Measurements from ENCODE around the gene SPATA16.

SPATA16 gene

GRCh38 chr3:172915911-172916514, 225.0 kb downstream of the SPATA16 start:
- no peaks in the 10 kb centered on the region for H3K27me3 ChIP-seq (ENCODE audit: insufficient read depth, low read length)
- H3K18ac ChIP-seq (ENCODE audit: low read length) = no peak overlapping the region
- no peak overlapping the region for H4K8ac ChIP-seq (ENCODE audit: low read depth, low read length)
- no peaks in the 10 kb centered on the region for H3K9me3 ChIP-seq (ENCODE audit: insufficient read depth, low read depth, low read length)
- DNase-seq = no peak
- H3K36me3 ChIP-seq (ENCODE audit: control insufficient read depth in 1 of 2, insufficient read depth in 2 of 2, low read length in 2 of 2) = no peaks in the 10 kb centered on the region
- no peak overlapping the region for H2AFZ ChIP-seq (ENCODE audit: insufficient read depth, low read length, poor library complexity)
- H3K4me1 ChIP-seq (ENCODE audit: control insufficient read depth in 1 of 2, insufficient read depth in 2 of 2, low read length in 2 of 2) = no peaks in the 10 kb centered on the region
- no CpG with 5 or more reads among the region's 1 CpG for WGBS (ENCODE audit: extremely low coverage, insufficient coverage, insufficient read length)
- H3K79me2 ChIP-seq (ENCODE audit: control insufficient read depth, insufficient read depth, low read length, poor library complexity) = no peaks in the 10 kb centered on the region
- no peaks in the 10 kb centered on the region for H3K79me1 ChIP-seq (ENCODE audit: low read length)
- H3K4me2 ChIP-seq (ENCODE audit: low read length) = no peak overlapping the region
- H3K23ac ChIP-seq (ENCODE audit: low read length) = no peak overlapping the region
- H2BK5ac ChIP-seq (ENCODE audit: low read depth, low read length, poor library complexity) = no peak overlapping the region
- no peak overlapping the region for H2BK120ac ChIP-seq (ENCODE audit: insufficient read depth, low read length, poor library complexity)
- no peak overlapping the region for H3K9ac ChIP-seq (ENCODE audit: low read length)
- H4K12ac ChIP-seq (ENCODE audit: low read depth, low read length) = no peak overlapping the region
- H2AK5ac ChIP-seq (ENCODE audit: low read length) = no peak overlapping the region
- H3K14ac ChIP-seq (ENCODE audit: low read length) = no peak overlapping the region
- H3K27ac ChIP-seq (ENCODE audit: low read depth, low read length) = no peak overlapping the region
- H3K4ac ChIP-seq (ENCODE audit: low read depth, low read length) = no peak overlapping the region
- H4K91ac ChIP-seq (ENCODE audit: low read depth, low read length) = no peak overlapping the region
- H2BK12ac ChIP-seq (ENCODE audit: low read length) = no peak overlapping the region
- H3K4me3 ChIP-seq (ENCODE audit: low read depth, low read length) = no peak overlapping the region

GRCh38 chr3:172914854-172915253, 226.2 kb downstream of the SPATA16 start:
- Histone ChIP-seq H3K4me2 (ENCODE audit: low read length) (no peak overlapping the region), H3K4ac (ENCODE audit: low read depth, low read length) (no peak overlapping the region), H2BK12ac (ENCODE audit: low read length) (no peak overlapping the region), H3K4me3 (ENCODE audit: low read depth, low read length) (no peak overlapping the region), H3K9me3 (ENCODE audit: insufficient read depth, low read depth, low read length) (no peaks in the 10 kb centered on the region), H3K27me3 (ENCODE audit: insufficient read depth, low read length) (no peaks in the 10 kb centered on the region), H4K12ac (ENCODE audit: low read depth, low read length) (no peak overlapping the region), H3K79me2 (ENCODE audit: control insufficient read depth, insufficient read depth, low read length, poor library complexity) (no peaks in the 10 kb centered on the region), H3K23ac (ENCODE audit: low read length) (no peak overlapping the region), H2BK120ac (ENCODE audit: insufficient read depth, low read length, poor library complexity) (no peak overlapping the region), H3K79me1 (ENCODE audit: low read length) (no peaks in the 10 kb centered on the region), H2AK5ac (ENCODE audit: low read length) (no peak overlapping the region), H4K8ac (ENCODE audit: low read depth, low read length) (no peak overlapping the region), H3K27ac (ENCODE audit: low read depth, low read length) (no peak overlapping the region), H3K18ac (ENCODE audit: low read length) (no peak overlapping the region), H3K14ac (ENCODE audit: low read length) (no peak overlapping the region), H3K4me1 (ENCODE audit: control insufficient read depth in 1 of 2, insufficient read depth in 2 of 2, low read length in 2 of 2) (no peaks in the 10 kb centered on the region), H4K91ac (ENCODE audit: low read depth, low read length) (no peak overlapping the region), H3K36me3 (ENCODE audit: control insufficient read depth in 1 of 2, insufficient read depth in 2 of 2, low read length in 2 of 2) (no peaks in the 10 kb centered on the region), H2AFZ (ENCODE audit: insufficient read depth, low read length, poor library complexity) (no peak overlapping the region), H2BK5ac (ENCODE audit: low read depth, low read length, poor library complexity) (no peak overlapping the region), H3K9ac (ENCODE audit: low read length) (no peak overlapping the region)
- DNase-seq = no peak
- no CpG with 5 or more reads among the region's 1 CpG for WGBS (ENCODE audit: extremely low coverage, insufficient coverage, insufficient read length)

- no peak overlapping the region for H2AFZ ChIP-seq (ENCODE audit: insufficient read depth, low read length, poor library complexity)
- 100% methylated on average over 1 of the region's 5 CpGs for WGBS (ENCODE audit: extremely low coverage, insufficient coverage, insufficient read length)
- no peak overlapping the region for H2BK12ac ChIP-seq (ENCODE audit: low read length)
- H3K18ac ChIP-seq (ENCODE audit: low read length) = no peak overlapping the region
- no peak overlapping the region for H4K91ac ChIP-seq (ENCODE audit: low read depth, low read length)
- H2BK120ac ChIP-seq (ENCODE audit: insufficient read depth, low read length, poor library complexity) = no peak overlapping the region
- H3K9ac ChIP-seq (ENCODE audit: low read length) = no peak overlapping the region
- no peaks in the 10 kb centered on the region for H3K9me3 ChIP-seq (ENCODE audit: insufficient read depth, low read depth, low read length)
- no peaks in the 10 kb centered on the region for H3K79me2 ChIP-seq (ENCODE audit: control insufficient read depth, insufficient read depth, low read length, poor library complexity)
- no peaks in the 10 kb centered on the region for H3K4me1 ChIP-seq (ENCODE audit: control insufficient read depth in 1 of 2, insufficient read depth in 2 of 2, low read length in 2 of 2)
- no peaks in the 10 kb centered on the region for H3K27me3 ChIP-seq (ENCODE audit: insufficient read depth, low read length)
- H2BK5ac ChIP-seq (ENCODE audit: low read depth, low read length, poor library complexity) = no peak overlapping the region
- no peak overlapping the region for H3K23ac ChIP-seq (ENCODE audit: low read length)
- H3K4me2 ChIP-seq (ENCODE audit: low read length) = no peak overlapping the region
- H4K12ac ChIP-seq (ENCODE audit: low read depth, low read length) = no peak overlapping the region
- no peaks in the 10 kb centered on the region for H3K36me3 ChIP-seq (ENCODE audit: control insufficient read depth in 1 of 2, insufficient read depth in 2 of 2, low read length in 2 of 2)
- H3K14ac ChIP-seq (ENCODE audit: low read length) = no peak overlapping the region
- no peak overlapping the region for H2AK5ac ChIP-seq (ENCODE audit: low read length)
- H3K4ac ChIP-seq (ENCODE audit: low read depth, low read length) = no peak overlapping the region
- H3K27ac ChIP-seq (ENCODE audit: low read depth, low read length) = no peak overlapping the region
- no peak overlapping the region for H4K8ac ChIP-seq (ENCODE audit: low read depth, low read length)
- DNase-seq = no peak
- H3K79me1 ChIP-seq (ENCODE audit: low read length) = no peaks in the 10 kb centered on the region
- no peak overlapping the region for H3K4me3 ChIP-seq (ENCODE audit: low read depth, low read length)
Measured at GRCh38 chr3:172913911-172914655, 227.0 kb downstream of the SPATA16 start.

DNA sequence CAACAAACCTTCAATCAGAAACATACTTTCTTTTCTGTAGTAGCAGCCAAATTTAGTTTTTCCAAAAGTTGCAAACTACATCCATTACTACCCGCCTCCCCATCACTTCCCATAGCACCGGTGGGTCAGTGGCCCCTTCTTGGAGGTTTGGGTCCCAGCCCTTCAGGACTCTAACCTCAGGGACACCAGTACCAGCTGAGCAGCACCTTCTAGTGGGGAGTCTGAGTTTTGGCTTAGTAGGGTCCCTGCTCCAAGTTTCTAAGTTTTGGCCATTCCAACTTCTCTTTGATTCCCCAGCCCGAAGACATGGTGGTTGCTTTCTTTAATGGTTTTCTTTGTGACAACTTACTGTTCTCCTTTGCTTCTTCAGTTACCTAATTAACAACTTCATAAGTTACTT, 229.9 kb downstream of the SPATA16 start:
- H3K27me3 ChIP-seq (ENCODE audit: insufficient read depth, low read length) = no peaks in the 10 kb centered on the region
- H3K79me1 ChIP-seq (ENCODE audit: low read length) = no peaks in the 10 kb centered on the region
- no peak overlapping the region for H4K91ac ChIP-seq (ENCODE audit: low read depth, low read length)
- no peak overlapping the region for H2BK120ac ChIP-seq (ENCODE audit: insufficient read depth, low read length, poor library complexity)
- no peak overlapping the region for H4K8ac ChIP-seq (ENCODE audit: low read depth, low read length)
- H2AFZ ChIP-seq (ENCODE audit: insufficient read depth, low read length, poor library complexity) = no peak overlapping the region
- no peak overlapping the region for H3K14ac ChIP-seq (ENCODE audit: low read length)
- no peak overlapping the region for H3K4me3 ChIP-seq (ENCODE audit: low read depth, low read length)
- H3K9me3 ChIP-seq (ENCODE audit: insufficient read depth, low read depth, low read length) = no peaks in the 10 kb centered on the region
- no peak for DNase-seq
- no peak overlapping the region for H2BK12ac ChIP-seq (ENCODE audit: low read length)
- H2BK5ac ChIP-seq (ENCODE audit: low read depth, low read length, poor library complexity) = no peak overlapping the region
- H3K18ac ChIP-seq (ENCODE audit: low read length) = no peak overlapping the region
- H3K4ac ChIP-seq (ENCODE audit: low read depth, low read length) = no peak overlapping the region
- no peak overlapping the region for H3K23ac ChIP-seq (ENCODE audit: low read length)
- no peak overlapping the region for H4K12ac ChIP-seq (ENCODE audit: low read depth, low read length)
- no peaks in the 10 kb centered on the region for H3K36me3 ChIP-seq (ENCODE audit: control insufficient read depth in 1 of 2, insufficient read depth in 2 of 2, low read length in 2 of 2)
- no peak overlapping the region for H2AK5ac ChIP-seq (ENCODE audit: low read length)
- no peaks in the 10 kb centered on the region for H3K79me2 ChIP-seq (ENCODE audit: control insufficient read depth, insufficient read depth, low read length, poor library complexity)
- no peak overlapping the region for H3K4me2 ChIP-seq (ENCODE audit: low read length)
- no peaks in the 10 kb centered on the region for H3K4me1 ChIP-seq (ENCODE audit: control insufficient read depth in 1 of 2, insufficient read depth in 2 of 2, low read length in 2 of 2)
- no peak overlapping the region for H3K27ac ChIP-seq (ENCODE audit: low read depth, low read length)
- no CpG with 5 or more reads among the region's 3 CpGs for WGBS (ENCODE audit: extremely low coverage, insufficient coverage, insufficient read length)
- H3K9ac ChIP-seq (ENCODE audit: low read length) = no peak overlapping the region
